GM19043 (cell line): ENCODE measurements around the gene TNFRSF14.

Experiments
- ATAC-seq: cut with Tn5 transposase; IDR thresholded peaks from one replicate; pipeline ENCODE4 v1.9.1; 2021; ENCODE audit warnings: low read depth; ENCODE audit not compliant: unreplicated experiment

The TNFRSF14 gene

DNA sequence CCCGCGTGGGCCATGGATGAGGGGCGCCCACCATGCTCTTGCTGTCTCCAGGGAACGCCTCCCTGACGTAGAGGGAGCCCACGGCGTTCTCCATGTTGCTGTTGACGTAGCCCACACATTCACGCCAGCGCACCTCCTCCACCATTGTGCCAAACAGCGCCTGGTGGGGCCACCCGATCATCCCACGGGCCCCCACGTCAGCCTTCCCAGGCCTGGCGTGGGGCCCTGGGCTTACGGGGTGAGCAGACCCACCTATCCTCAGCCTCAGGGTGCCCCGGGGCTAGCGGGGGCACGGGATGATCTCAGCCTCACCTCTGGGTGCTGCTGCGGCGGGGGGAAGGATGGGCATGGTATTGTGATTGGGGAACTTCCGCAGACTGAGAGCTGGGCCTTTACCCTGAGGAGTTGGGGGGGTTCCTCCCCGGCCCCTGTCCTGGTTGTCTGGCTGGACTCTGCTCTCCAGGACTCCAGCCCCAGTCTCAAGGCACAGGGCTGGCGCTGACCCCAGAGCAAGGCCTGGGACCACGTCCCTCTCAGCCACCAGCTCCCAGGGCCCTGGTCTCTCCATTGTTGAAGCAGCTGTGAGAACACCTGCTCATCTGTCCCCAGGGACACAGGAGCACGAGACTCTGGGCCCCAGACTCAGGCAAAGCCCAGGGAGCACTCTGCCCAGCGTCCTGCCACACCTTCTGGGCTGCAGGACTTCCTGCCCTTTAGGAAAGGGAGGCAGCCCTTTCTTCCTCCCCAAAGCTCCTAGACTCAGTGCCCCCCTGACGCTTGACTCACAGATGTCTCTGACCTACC lies 40.6 kb downstream of the TNFRSF14 start:
- no peak for ATAC-seq

GRCh38 chr1:2597441-2598328 lies 41.5 kb downstream of the TNFRSF14 start:
- no peak for ATAC-seq

- no peak for ATAC-seq
Observed at GRCh38 chr1:2598329-2598931, 42.3 kb downstream of the TNFRSF14 start.

GRCh38 chr1:2601721-2602303 lies 45.6 kb downstream of the TNFRSF14 start:
- ATAC-seq, result no peak

DNA sequence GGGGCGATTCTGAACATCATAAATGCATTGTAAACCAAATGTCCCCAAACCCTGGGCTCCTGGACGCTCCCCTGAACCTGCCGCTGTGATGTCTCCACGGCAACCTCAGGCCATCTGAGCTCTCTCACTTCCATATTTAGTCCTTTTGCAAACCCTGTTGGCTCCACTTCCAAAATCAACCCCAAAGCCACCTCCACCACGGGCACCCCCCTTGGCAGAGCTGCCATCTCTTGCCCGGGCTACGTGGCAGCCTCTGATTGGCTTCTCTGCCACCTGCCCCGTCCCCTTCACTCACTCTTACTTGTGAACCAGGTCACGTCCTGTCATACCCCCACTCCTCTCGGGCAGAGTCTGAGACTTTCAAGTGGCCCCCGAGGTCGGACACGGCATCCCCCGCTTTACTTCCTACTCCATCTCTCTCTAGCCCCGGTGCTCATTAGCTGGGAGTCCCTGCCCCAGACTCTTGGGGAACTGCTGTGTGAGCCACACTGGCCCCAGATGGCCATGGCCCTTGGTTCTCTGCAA lies 46.2 kb downstream of the TNFRSF14 start:
- no peak for ATAC-seq

DNA sequence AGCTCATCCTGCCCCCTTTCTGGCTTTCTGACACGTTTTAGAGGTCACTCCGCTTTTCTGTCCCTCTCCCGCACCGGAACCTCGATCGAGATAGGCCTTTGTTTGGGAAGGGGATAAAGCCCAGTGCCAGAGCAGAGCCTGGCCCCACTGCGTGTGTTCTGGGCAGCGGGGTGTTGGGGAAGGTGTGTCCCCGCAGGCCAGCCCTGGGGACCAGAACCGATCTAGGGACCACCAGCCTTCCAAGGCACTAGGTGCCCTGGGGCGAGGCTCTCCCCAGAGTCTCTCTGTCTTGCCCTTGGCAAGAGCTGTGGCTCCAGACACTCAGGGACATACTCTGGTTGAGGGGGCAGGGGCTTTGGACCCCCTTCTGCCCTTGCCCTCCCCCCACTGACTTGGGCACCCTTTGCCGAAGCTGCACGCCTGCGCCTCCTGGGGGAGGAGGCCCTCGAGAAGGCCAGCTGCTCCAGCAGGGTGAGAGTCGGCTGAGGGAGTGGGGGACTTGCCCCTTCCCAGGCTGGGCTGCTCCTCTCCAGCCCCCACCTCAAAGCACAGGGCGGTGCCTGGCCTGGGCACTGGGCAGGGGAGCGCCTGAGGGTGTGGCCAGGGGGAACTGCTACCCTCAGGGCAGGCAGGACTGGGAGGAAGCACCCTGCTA lies 46.8 kb downstream of the TNFRSF14 start:
- no peak for ATAC-seq

DNA sequence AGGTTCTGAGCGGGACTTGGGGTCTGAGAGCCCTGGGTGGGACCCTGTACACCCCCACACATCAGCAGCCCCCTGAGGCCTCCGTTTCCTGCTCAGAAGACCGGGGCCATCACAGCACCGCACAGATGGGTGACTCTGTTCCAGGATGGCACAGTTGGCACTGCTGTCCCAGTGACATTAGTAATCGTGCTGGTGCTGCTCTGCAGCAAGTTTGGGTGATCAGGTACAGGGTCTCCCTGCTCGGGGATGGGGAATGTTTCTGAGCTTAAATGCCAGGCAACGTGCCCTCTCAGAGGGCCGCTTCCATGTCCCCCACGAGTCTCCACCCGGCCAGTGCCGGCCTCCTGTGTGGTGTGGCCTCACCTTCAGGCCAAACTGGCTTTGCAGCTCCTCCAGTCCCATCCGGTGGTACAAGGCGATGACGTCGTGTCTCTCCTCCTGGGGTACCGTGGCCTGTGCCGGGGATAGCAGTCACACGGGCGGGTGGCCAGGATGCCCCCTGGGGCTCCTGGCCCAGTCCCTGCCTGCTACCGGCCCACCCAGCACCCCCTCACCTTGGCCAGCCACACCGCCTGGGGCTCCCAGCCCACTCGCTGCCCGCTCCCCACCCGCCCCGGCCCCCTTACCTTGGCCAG lies 47.5 kb downstream of the TNFRSF14 start:
- ATAC-seq, result no peak

- ATAC-seq, result no peak
Observed at GRCh38 chr1:2604156-2604843, 48.1 kb downstream of the TNFRSF14 start.

GRCh38 chr1:2604844-2605508 lies 48.8 kb downstream of the TNFRSF14 start:
- ATAC-seq, result no peak

GRCh38 chr1:2605509-2606395 lies 49.6 kb downstream of the TNFRSF14 start:
- no peak for ATAC-seq

DNA sequence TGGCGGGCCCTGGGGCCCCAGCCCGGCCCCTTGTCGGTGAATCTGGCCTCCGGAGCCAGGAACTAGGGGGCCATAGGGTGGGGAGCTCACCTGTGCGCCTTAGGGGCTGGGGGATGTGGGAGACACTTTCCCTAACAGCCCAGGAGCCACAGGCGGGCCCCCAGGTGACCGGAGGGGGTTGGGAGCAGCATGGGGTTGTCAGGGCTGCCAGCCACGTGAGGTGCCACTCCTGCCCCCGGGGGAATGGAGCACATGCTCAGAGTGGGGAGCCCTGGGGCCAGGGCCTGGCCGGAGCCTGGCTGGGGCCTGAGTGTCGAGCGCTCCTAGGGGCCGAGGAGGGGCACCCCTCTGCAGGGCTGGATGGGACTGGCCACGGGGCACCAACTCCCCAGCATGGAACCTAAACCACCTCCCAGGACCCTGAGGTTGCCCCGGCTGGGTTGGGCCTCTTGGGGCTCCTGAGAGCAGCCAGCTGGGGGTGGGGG lies 50.3 kb downstream of the TNFRSF14 start:
- ATAC-seq, result no peak

GRCh38 chr1:2606881-2607621 lies 50.9 kb downstream of the TNFRSF14 start:
- no peak for ATAC-seq

DNA sequence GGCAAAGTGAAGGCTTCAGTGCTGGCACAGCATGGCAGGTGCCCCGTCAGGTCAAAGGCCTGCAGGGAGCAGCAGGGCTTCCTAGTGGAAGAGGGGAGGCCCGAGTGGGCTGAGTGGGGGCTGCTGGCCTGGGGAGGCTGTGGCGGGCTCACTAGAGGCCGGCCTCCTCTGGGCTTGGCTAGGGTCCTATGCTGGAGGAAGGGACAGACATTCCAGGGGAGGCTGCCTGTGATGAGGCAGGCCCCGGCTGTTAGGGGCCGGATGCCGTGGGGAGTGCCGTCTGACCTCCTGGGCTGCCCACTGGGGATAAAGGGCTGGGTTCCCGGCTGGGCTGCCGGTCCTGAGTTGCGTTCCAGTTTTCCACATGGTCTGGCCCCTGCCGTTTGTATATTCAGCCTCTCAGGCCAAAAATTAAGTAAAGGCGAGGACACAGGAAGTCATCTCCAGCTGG lies 51.5 kb downstream of the TNFRSF14 start:
- ATAC-seq, result no peak

DNA sequence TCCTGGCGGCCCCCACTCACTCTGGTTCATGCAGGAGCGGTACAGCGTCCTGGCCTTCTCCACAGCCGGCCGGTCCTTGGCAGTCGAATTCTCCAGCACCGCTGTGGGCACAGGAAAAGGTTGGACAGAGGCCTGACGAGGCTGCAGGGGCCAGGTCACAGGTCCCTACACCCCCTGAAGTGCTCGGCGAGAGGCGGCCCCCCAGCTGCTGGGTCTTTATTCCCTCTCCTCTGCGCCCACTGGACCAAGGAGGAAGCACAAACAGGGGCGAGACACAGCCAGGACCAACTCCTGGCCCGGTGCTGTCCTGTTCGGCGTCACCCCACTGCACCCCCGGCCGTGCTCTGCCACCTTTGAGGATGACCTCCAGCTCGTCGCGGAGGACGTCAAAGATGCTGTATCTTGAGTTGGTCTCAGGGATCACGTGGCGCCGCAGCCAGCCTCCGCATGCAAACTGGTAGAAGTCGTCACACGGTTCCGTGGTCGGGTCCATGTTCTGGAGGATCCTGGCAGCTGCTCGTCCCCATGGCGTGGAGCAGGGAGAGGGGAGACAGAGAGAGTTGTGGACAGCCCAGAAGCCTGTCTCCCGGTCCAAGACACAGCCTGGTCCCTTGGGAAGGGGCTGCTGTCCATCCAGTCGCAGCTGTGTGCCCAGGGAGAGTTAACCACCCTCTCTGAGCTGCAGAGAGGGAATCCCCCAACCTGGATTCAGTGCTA lies 53.3 kb downstream of the TNFRSF14 start:
- ATAC-seq, result no peak

DNA sequence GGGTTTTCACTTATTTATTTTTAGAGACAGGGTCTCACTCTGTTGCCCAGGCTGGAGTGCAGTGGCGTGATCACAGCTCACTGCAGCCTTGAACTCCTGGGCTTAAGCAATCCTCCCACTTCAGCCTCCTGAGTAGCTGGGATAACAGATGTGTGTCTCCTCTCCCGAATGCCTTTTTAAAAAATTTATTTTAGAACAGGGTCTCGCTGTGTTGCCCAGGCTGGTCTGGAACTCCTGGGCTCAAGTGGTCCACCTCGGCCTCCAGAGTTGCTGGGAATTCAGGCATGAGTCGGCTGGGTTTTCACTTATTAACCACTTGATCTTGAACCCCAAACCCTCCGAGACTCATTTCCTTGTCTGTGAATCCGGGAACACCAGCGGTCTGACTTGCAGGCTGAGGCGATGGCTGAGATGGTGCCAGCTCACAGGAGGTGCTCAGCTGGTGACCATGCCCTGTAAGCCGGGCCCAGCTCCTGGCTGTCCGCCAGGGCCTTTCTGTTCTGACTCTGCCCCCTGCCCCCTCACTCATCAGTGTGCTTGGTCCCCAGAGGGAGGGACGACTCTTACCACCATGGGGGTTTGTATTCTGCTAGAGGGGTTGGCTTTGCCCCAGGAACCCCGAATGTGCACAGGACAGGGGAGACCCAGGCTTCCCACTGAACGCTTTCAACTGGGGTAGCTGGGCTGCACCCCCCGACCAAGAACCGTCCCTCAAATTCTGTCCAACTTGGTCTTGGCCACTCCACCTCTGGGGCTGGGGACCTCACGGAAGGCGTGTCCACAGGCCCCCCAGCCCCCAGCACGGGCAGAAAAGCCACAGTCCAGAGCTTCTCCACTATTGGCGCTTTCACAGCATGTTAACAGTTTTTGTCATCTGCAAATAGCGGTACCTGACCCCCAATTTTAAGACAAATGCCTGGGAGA lies 54.1 kb downstream of the TNFRSF14 start:
- no peak for ATAC-seq
